Measurements from ENCODE around the gene RUFY3. TPM values are rescaled to one million over a fixed set of nuclear protein-coding genes. Genes with fewer than 3 reads are reported as not detected.

The RUFY3 gene
- total RNA-seq, 1 donor from 2014 or later = 35.6 TPM

- no peak for TF ChIP-seq CTCF (IDR thresholded peaks at IDR 0.05; ENCODE audit: insufficient read depth, low read length, poor library complexity, severe bottlenecking)
- H3K36me3 ChIP-seq (ENCODE audit: control insufficient read depth, insufficient read depth, low read length) = no peaks in the 10 kb centered on the region
- DNase-seq (ENCODE audit: low read depth) = no peak
- no peaks in the 10 kb centered on the region for H3K27me3 ChIP-seq (ENCODE audit: control insufficient read depth, insufficient read depth, low read length)
- no peak overlapping the region for H3K4me3 ChIP-seq (ENCODE audit: low read depth, low read length)
Measured at GRCh38 chr4:70737006-70737405, 15.2 kb downstream of the RUFY3 start.

- Histone ChIP-seq H3K4me3 (ENCODE audit: low read depth, low read length) (no peak overlapping the region), H3K36me3 (ENCODE audit: control insufficient read depth, insufficient read depth, low read length) (no peaks in the 10 kb centered on the region), H3K27me3 (ENCODE audit: control insufficient read depth, insufficient read depth, low read length) (no peaks in the 10 kb centered on the region)
- TF ChIP-seq CTCF (IDR thresholded peaks at IDR 0.05; ENCODE audit: insufficient read depth, low read length, poor library complexity, severe bottlenecking) = no peak
- no peak for DNase-seq (ENCODE audit: low read depth)
Measured at GRCh38 chr4:70737409-70737808, 15.6 kb downstream of the RUFY3 start.

GRCh38 chr4:70739496-70740337 is 18.0 kb downstream of the RUFY3 start:
- no peak overlapping the region for H3K4me3 ChIP-seq (ENCODE audit: low read depth, low read length)
- no peaks in the 10 kb centered on the region for H3K27me3 ChIP-seq (ENCODE audit: control insufficient read depth, insufficient read depth, low read length)
- no peak for DNase-seq (ENCODE audit: low read depth)
- TF ChIP-seq CTCF (IDR thresholded peaks at IDR 0.05; ENCODE audit: insufficient read depth, low read length, poor library complexity, severe bottlenecking) = no peak
- H3K36me3 ChIP-seq (ENCODE audit: control insufficient read depth, insufficient read depth, low read length) = no peaks in the 10 kb centered on the region

- Histone ChIP-seq H3K36me3 (ENCODE audit: control insufficient read depth, insufficient read depth, low read length) (no peaks in the 10 kb centered on the region), H3K27me3 (ENCODE audit: control insufficient read depth, insufficient read depth, low read length) (no peaks in the 10 kb centered on the region), H3K4me3 (ENCODE audit: low read depth, low read length) (no peak overlapping the region)
- TF ChIP-seq CTCF (IDR thresholded peaks at IDR 0.05; ENCODE audit: insufficient read depth, low read length, poor library complexity, severe bottlenecking) = no peak
- DNase-seq (ENCODE audit: low read depth) = no peak
Measured at GRCh38 chr4:70741867-70742658, 20.3 kb downstream of the RUFY3 start.

- Histone ChIP-seq H3K36me3 (ENCODE audit: control insufficient read depth, insufficient read depth, low read length) (no peaks in the 10 kb centered on the region), H3K4me3 (ENCODE audit: low read depth, low read length) (no peak overlapping the region), H3K27me3 (ENCODE audit: control insufficient read depth, insufficient read depth, low read length) (no peaks in the 10 kb centered on the region)
- no peak for TF ChIP-seq CTCF (IDR thresholded peaks at IDR 0.05; ENCODE audit: insufficient read depth, low read length, poor library complexity, severe bottlenecking)
- DNase-seq (ENCODE audit: low read depth) = no peak
Measured at GRCh38 chr4:70743731-70744130, 22.0 kb downstream of the RUFY3 start.

Measured in kidney epithelial cell (primary cell).